ENCODE results near the gene ERBIN. TPM values are rescaled to one million over a fixed set of nuclear protein-coding genes. Genes with fewer than 3 reads are reported as not detected.
"Not testable (repeated sequence)": the region's sequence is repeated elsewhere in the genome, so short reads cannot be mapped to it uniquely, and the experiment has no call there.

Gene ERBIN
- total RNA-seq, 1 donor from 2014 or later: 57.3 TPM

- intact Hi-C loops (cut with micrococcal nuclease): no loop called here
Measured at GRCh38 chr5:65954200-65954599, 27.8 kb downstream of the ERBIN start.

GRCh38 chr5:65955746-65956145 is 29.4 kb downstream of the ERBIN start:
- intact Hi-C loops (cut with micrococcal nuclease): no loop called here

GRCh38 chr5:65957703-65958102 is 31.3 kb downstream of the ERBIN start:
- intact Hi-C loops (cut with micrococcal nuclease): not testable (repeated sequence)

GRCh38 chr5:65961633-65962032 is 35.3 kb downstream of the ERBIN start:
- intact Hi-C loops (cut with micrococcal nuclease): no loop called here

- intact Hi-C loops (cut with micrococcal nuclease): no loop called here
Measured at GRCh38 chr5:65967288-65968066, 41.1 kb downstream of the ERBIN start.

- intact Hi-C loops (cut with micrococcal nuclease): loop anchor here (2.0 kb wide), 1 partner anchor 41 kb away; no protein-coding TSS in a partner anchor
Measured at GRCh38 chr5:65969539-65970393, 43.4 kb downstream of the ERBIN start.

GRCh38 chr5:65970481-65971367 is 44.3 kb downstream of the ERBIN start:
- intact Hi-C loops (cut with micrococcal nuclease): loop anchor here (2.0 kb wide), 1 partner anchor 42 kb away; no protein-coding TSS in a partner anchor

GRCh38 chr5:65971643-65972042 is 45.3 kb downstream of the ERBIN start:
- intact Hi-C loops (cut with micrococcal nuclease): loop anchor here (2.0 kb wide), 1 partner anchor 43 kb away; no protein-coding TSS in a partner anchor

GRCh38 chr5:65972896-65973295 is 46.5 kb downstream of the ERBIN start:
- intact Hi-C loops (cut with micrococcal nuclease): not testable (repeated sequence)

GRCh38 chr5:65978251-65978650 is 51.9 kb downstream of the ERBIN start:
- intact Hi-C loops (cut with micrococcal nuclease): no loop called here

GRCh38 chr5:65981548-65981947 is 55.2 kb downstream of the ERBIN start:
- intact Hi-C loops (cut with micrococcal nuclease): no loop called here

GRCh38 chr5:65981969-65982619 is 55.7 kb downstream of the ERBIN start:
- intact Hi-C loops (cut with micrococcal nuclease): no loop called here

- intact Hi-C loops (cut with micrococcal nuclease): no loop called here
Measured at GRCh38 chr5:65982635-65983034, 56.3 kb downstream of the ERBIN start.

GRCh38 chr5:65984098-65984885 is 57.9 kb downstream of the ERBIN start:
- intact Hi-C loops (cut with micrococcal nuclease): no loop called here

- intact Hi-C loops (cut with micrococcal nuclease): no loop called here
Measured at GRCh38 chr5:65986050-65986451, 59.7 kb downstream of the ERBIN start.

- intact Hi-C loops (cut with micrococcal nuclease): no loop called here
Measured at GRCh38 chr5:65986796-65987195, 60.4 kb downstream of the ERBIN start.

- intact Hi-C loops (cut with micrococcal nuclease): no loop called here
Measured at GRCh38 chr5:65987982-65988381, 61.6 kb downstream of the ERBIN start.

- intact Hi-C loops (cut with micrococcal nuclease): no loop called here
Measured at GRCh38 chr5:65989158-65989557, 62.8 kb downstream of the ERBIN start.

- intact Hi-C loops (cut with micrococcal nuclease): no loop called here
Measured at GRCh38 chr5:65992630-65993029, 66.3 kb downstream of the ERBIN start.

Data from T-helper 1 cell treated with Interleukin-12 subunit alpha and Interleukin-12 subunit beta and Interleukin-4 antibody, amounts not matched to agents 30 ng/mL and 1 ng/mL, for 36 hours (primary cell).